ENCODE results near the gene DLK2. TPM values are rescaled to one million over a fixed set of nuclear protein-coding genes. Genes with fewer than 3 reads are reported as not detected.
A peak's percentile ranks its signal among the peaks of the same experiment; 100 is the strongest.

DLK2 gene
- total and polyA plus RNA-seq, 2 of the 13 experiments (the other 11 are each of a cell fraction or from before 2014, with no cell fraction given), result 1.2 to 3.8 TPM

DNA sequence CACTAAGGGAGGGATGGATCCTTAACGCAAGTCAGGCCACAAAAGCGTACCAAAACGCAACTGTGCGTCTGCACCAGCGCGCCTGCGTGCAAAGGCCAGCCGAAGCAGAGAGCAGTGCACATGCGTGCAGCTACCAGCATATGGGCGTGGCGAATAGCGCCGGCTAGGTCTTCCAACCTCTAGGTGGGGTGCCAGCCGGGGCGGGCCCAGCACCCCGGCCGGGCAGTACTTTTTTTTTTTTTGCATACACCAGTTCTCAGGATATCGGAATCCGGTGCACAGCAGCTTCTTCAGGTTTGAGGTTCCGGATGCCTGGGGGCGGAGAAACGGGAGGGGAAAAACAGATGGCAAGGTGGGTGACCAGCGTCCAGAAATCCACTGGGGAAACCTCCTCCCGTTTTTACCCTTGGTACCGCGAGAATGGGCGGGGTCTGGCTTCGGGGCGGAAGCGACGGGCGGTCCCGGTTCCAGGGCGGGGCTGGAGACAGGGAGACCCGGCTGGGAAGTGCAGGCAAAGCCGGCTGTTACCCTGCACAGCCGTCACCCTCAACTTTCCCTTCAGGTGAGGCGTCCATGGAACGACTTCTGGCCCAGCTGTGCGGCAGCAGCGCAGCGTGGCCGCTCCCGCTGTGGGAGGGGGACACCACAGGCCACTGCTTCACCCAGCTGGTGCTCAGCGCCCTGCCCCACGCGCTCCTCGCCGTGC lies 27.8 kb downstream of the DLK2 start, which contains the start of gene ABCC10 (continued):
- TF ChIP-seq NFE2L1 (CRISPR knock-in tag; IDR thresholded peaks at IDR 0.05; ENCODE audit: borderline replicate concordance) (peak; percentile 64; the same call in 1 of the 2 replicates), HCFC1 (IDR thresholded peaks at IDR 0.05; ENCODE audit: low read depth, low read length) (peak; percentile 31; the same call in 1 of the 2 replicates), FIP1L1 (IDR thresholded peaks at IDR 0.05; ENCODE audit: borderline replicate concordance, insufficient read depth, low read depth, low read length) (0 out of 2 replicates have a peak, but pooled peaks have one; percentile 24), PREB (CRISPR knock-in tag; IDR thresholded peaks at IDR 0.05) (no peak), ZNF235 (CRISPR knock-in tag; IDR thresholded peaks at IDR 0.05; ENCODE audit: borderline replicate concordance) (peak; percentile 91; the same call in 1 of the 2 replicates), HES4 (CRISPR knock-in tag; IDR thresholded peaks at IDR 0.05; ENCODE audit: borderline replicate concordance) (peak; percentile 53; the same call in 1 of the 2 replicates), ELF3 (CRISPR knock-in tag; IDR thresholded peaks at IDR 0.05) (no peak; the same call in 1 of the 2 replicates), AKAP8 (CRISPR knock-in tag; IDR thresholded peaks at IDR 0.05) (no peak), ZBTB38 (CRISPR knock-in tag; IDR thresholded peaks at IDR 0.05) (peak; percentile 61), U2AF2 (IDR thresholded peaks at IDR 0.05; ENCODE audit: low read depth, low read length) (0 out of 2 replicates have a peak, but pooled peaks have one; percentile 57), ZBTB7B (CRISPR knock-in tag; IDR thresholded peaks at IDR 0.05) (peak; percentile 67; the same call in 1 of the 2 replicates), ZNF616 (CRISPR knock-in tag; IDR thresholded peaks at IDR 0.05; ENCODE audit: low read depth) (peak; percentile 78; the same call in 1 of the 2 replicates), ZNF17 (CRISPR knock-in tag; IDR thresholded peaks at IDR 0.05) (no peak), ZNF230 (CRISPR knock-in tag; IDR thresholded peaks at IDR 0.05) (peak; percentile 94), ZNF562 (CRISPR knock-in tag; IDR thresholded peaks at IDR 0.05; ENCODE audit: borderline replicate concordance) (no peak), POLR2AphosphoS5 (IDR thresholded peaks at IDR 0.05; ENCODE audit: low read depth, low read length) (peak; percentile 88), PATZ1 (CRISPR knock-in tag; IDR thresholded peaks at IDR 0.05) (peak; percentile 71), ZC3H13 (CRISPR knock-in tag; IDR thresholded peaks at IDR 0.05) (peak; percentile 13; the same call in 1 of the 2 replicates)
- TF ChIP-seq, protein P1, sequence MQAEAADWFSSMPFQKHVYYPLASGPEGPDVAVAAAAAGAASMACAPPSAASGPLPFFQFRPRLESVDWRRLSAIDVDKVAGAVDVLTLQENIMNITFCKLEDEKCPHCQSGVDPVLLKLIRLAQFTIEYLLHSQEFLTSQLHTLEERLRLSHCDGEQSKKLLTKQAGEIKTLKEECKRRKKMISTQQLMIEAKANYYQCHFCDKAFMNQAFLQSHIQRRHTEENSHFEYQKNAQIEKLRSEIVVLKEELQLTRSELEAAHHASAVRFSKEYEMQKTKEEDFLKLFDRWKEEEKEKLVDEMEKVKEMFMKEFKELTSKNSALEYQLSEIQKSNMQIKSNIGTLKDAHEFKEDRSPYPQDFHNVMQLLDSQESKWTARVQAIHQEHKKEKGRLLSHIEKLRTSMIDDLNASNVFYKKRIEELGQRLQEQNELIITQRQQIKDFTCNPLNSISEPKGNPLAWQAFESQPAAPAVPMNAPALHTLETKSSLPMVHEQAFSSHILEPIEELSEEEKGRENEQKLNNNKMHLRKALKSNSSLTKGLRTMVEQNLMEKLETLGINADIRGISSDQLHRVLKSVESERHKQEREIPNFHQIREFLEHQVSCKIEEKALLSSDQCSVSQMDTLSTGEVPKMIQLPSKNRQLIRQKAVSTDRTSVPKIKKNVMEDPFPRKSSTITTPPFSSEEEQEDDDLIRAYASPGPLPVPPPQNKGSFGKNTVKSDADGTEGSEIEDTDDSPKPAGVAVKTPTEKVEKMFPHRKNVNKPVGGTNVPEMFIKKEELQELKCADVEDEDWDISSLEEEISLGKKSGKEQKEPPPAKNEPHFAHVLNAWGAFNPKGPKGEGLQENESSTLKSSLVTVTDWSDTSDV (CRISPR knock-in tag; IDR thresholded peaks at IDR 0.05), result peak; percentile 73; the same call in 1 of the 2 replicates
- TF ChIP-seq, protein P2, sequence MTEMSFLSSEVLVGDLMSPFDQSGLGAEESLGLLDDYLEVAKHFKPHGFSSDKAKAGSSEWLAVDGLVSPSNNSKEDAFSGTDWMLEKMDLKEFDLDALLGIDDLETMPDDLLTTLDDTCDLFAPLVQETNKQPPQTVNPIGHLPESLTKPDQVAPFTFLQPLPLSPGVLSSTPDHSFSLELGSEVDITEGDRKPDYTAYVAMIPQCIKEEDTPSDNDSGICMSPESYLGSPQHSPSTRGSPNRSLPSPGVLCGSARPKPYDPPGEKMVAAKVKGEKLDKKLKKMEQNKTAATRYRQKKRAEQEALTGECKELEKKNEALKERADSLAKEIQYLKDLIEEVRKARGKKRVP (CRISPR knock-in tag; IDR thresholded peaks at IDR 0.05), result peak in 1 of 2 experiments; percentile 12; a peak in 1 of 4 replicates
- TF ChIP-seq, protein P3, sequence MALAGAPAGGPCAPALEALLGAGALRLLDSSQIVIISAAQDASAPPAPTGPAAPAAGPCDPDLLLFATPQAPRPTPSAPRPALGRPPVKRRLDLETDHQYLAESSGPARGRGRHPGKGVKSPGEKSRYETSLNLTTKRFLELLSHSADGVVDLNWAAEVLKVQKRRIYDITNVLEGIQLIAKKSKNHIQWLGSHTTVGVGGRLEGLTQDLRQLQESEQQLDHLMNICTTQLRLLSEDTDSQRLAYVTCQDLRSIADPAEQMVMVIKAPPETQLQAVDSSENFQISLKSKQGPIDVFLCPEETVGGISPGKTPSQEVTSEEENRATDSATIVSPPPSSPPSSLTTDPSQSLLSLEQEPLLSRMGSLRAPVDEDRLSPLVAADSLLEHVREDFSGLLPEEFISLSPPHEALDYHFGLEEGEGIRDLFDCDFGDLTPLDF (CRISPR knock-in tag; IDR thresholded peaks at IDR 0.05), result peak; percentile 79
